ENCODE data around the gene KLHL29. TPM values are rescaled to one million over a fixed set of nuclear protein-coding genes. Genes with fewer than 3 reads are reported as not detected.

The KLHL29 gene
- polyA plus RNA-seq, 4 donors = 10.7 to 14.3 (median 11.9) TPM

GRCh38 chr2:23584054-23584745, 199.2 kb downstream of the KLHL29 start:
- DNase-seq (ENCODE audit: low read depth in 4 of 4, low spot score in 3 of 4) = no peak

- no peak for DNase-seq (ENCODE audit: low read depth in 4 of 4, low spot score in 3 of 4)
Measured at GRCh38 chr2:23585273-23586170, 200.5 kb downstream of the KLHL29 start.

DNA sequence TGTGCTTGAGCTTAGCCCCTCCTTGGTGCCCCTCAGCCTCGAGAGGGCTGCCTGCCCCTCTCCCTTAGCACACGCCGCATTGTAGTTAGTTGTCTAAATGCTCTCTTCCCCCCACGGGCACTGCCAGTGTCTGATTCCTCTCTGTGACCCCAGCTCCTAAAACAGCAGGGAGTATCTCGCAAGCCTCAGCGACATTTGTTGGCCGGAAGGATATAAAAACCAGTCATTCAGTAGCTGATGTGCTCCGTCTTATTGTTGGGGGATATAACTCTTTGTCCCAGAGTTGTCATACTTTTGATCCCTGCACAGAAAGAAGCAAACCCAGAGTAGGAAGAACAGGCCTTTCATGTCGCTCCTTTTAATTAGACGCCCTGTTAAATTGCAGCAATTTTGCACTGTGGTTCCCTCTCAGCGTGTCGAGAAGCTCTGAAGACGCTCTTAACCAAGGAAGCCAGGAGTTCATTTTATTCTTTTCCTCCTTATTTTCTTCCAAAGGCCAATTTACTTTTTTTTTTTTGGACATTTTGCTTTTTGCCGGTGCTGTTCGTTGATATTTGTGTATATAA, 201.8 kb downstream of the KLHL29 start:
- DNase-seq (ENCODE audit: low read depth in 4 of 4, low spot score in 3 of 4) = no peak

- no peak for DNase-seq (ENCODE audit: low read depth in 4 of 4, low spot score in 3 of 4)
Measured at GRCh38 chr2:23587341-23587880, 202.4 kb downstream of the KLHL29 start.

DNA sequence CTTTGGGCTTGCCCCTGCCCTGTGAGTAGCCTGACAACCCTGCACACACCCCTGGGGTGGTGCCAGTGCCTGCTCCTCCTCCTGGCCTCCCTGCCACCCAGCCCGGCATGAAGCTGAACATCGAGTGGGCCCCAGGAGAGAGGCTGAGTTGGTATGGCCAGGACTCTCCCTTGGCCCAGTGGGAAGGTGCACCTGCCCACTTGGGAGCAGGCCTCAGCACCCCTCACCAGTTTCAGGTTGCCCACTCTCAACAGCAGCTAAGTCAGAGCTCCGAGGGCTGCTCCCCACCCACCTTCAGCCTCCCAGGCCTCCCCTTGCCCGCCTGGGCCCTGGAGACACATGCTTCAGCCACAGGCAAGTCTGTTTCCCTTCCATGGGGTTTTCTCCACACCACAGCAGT, 203.1 kb downstream of the KLHL29 start:
- DNase-seq (ENCODE audit: low read depth in 4 of 4, low spot score in 3 of 4) = no peak

GRCh38 chr2:23588508-23589201, 203.7 kb downstream of the KLHL29 start:
- DNase-seq (ENCODE audit: low read depth in 4 of 4, low spot score in 3 of 4) = no peak

GRCh38 chr2:23589220-23589647, 204.3 kb downstream of the KLHL29 start:
- DNase-seq (ENCODE audit: low read depth in 4 of 4, low spot score in 3 of 4) = no peak

DNA sequence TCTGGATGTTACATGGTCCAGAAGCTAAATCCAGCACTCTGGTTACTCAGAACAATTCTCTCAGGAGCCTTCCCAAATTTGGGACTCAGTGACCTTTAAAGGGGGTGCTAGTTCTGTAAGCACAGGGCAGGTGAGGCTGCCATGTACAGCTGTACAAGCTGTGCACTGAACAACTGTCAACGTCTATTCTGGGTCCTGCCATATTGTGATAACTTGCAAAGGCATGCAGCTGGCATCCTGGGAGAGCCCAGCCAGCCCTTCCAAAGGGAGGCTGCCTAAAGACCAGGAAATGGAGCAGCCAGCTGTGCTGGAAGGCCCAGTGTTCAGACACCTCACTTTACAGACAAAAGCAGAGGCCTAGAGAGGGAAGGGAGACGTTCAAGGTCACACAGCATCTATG, 204.8 kb downstream of the KLHL29 start:
- no peak for DNase-seq (ENCODE audit: low read depth in 4 of 4, low spot score in 3 of 4)

DNA sequence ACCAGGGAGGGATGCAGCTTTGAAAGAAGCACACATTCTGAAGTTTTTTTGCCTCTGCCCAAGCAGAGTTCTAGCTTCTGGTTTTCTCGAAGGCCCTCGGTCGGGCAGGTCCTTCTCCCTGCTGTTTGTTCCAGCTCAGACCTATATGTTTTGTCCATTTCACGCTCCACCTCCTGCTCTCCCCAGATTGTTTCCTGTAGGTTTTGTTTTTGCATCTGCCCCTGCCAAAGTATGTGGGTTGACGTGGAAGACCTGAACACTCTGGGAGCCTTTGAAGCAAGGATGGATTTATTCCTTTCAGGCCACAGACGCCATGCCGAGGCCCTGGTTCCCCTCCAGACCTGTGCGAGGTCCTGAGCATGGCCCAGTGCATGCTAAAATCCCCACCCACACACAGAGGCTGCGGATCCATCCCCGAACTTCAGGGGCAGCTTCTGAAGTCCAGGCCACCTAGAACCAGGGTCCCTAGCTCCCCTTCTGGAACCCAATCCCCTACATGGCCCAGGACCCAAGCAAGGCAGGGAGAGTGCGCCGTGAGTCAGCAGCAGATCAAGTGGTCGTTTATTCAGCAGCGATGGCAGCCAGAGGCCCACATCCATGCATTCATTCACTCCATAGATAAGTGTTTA, 205.4 kb downstream of the KLHL29 start:
- no peak for DNase-seq (ENCODE audit: low read depth in 4 of 4, low spot score in 3 of 4)

- no peak for DNase-seq (ENCODE audit: low read depth in 4 of 4, low spot score in 3 of 4)
Measured at GRCh38 chr2:23591111-23591510, 206.1 kb downstream of the KLHL29 start.

DNA sequence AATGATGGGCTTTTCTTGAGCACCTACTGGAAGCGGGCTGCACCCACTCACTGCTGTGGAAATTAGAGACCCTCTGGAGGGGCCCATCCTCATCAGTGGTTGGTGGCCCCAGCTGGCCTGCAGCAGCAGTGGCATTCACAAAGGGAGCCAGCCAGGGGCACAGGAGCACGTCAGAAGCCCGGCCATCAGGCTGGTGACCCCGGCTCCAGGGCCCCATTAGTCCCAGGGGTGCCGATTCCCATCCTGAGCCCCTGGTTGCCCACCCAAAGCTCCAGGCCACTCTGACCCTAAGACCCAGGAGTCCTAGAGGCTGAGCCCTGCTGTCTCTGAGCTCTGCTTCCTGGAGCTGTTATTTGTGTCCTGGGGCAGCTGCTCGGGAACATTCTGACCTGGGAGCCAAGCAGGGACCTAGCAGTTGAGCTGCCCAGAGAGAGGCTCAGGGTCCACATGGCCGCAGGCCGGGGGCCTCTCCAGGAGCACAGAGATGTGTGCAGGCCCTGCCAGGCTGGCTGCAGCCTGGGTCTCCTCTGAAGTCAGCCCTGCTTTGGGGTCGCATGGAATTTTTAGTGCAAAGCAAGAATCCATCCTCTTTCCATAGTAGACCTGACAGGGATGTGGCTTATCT, 207.2 kb downstream of the KLHL29 start:
- no peak for DNase-seq (ENCODE audit: low read depth in 4 of 4, low spot score in 3 of 4)

DNA sequence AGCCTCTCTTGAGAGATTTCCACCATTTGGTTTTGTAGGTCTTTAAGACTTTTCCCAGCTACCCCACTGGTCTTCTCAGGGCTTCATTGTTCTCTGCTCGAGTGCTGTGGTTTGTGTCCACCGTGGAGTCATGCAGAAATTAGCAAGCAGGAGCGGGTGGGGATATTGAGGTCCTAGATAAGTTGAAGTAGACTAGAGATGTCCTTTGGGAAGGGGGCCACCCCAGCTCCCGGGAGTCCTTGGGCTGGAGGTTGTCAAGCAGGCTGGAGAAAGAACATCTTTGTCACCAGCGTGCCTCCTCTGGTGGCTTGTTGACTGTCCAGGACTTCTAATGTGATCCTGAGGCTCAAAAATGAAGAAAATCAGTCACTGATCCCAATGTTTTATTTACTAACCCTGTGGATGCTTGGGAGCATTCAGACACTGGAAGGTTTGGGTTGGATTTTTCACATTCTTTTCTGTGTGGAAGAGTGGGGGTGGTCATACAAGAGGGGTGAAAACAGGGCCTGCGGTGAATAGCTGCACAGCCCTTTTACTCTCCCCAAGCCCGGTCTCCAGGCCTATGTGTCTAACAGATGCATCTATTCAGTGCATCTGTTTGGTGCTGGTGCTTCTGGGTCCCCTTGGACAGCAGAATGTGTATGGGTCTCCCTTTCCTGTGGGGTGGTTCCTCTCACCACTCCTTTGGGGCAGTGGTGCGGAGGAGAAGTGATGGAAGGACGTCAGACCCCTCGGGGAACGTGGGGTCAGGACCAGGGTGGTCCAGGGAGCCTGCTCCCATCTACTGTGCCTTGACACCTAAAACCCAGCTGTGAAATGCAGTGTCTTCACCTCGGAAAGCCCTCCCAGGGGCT, 208.1 kb downstream of the KLHL29 start:
- no peak for DNase-seq (ENCODE audit: low read depth in 4 of 4, low spot score in 3 of 4)

DNA sequence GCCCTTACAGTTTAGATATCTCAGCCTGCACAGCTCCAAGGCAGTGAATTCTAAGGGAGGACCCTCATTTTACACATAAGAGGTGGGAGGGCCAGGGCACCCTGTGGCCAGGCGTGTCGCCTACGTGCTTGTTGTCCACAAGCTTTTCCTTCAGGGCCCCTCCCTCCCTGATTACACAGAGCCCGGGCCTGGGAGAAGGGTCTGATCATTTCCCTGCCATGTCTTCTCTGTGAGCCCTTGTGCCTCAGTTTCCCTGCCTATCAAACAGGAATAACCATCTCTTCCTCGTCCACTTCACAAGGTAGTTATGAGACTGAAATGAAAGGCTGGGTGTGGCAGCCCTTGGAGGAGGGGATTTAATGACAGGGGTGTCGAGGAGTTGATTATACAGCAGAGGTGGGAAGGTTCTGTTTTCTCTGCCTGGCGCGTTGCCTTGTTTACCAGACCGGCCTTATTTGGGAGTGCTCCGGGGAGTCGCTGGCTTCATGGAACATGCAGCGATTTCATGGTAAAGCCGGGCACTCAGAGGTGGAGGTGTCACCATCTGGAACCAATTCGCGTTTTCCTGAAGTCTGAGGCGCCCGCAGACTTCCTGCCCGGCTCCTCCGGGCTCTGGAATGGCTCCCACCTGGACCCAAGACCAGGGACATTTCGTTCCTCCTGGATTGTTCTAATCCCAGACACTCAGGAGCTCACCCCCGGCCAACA, 208.9 kb downstream of the KLHL29 start:
- DNase-seq (ENCODE audit: low read depth in 4 of 4, low spot score in 3 of 4) = no peak

GRCh38 chr2:23594460-23594825, 209.5 kb downstream of the KLHL29 start:
- no peak for DNase-seq (ENCODE audit: low read depth in 4 of 4, low spot score in 3 of 4)

GRCh38 chr2:23595021-23595420, 210.0 kb downstream of the KLHL29 start:
- no peak for DNase-seq (ENCODE audit: low read depth in 4 of 4, low spot score in 3 of 4)

DNA sequence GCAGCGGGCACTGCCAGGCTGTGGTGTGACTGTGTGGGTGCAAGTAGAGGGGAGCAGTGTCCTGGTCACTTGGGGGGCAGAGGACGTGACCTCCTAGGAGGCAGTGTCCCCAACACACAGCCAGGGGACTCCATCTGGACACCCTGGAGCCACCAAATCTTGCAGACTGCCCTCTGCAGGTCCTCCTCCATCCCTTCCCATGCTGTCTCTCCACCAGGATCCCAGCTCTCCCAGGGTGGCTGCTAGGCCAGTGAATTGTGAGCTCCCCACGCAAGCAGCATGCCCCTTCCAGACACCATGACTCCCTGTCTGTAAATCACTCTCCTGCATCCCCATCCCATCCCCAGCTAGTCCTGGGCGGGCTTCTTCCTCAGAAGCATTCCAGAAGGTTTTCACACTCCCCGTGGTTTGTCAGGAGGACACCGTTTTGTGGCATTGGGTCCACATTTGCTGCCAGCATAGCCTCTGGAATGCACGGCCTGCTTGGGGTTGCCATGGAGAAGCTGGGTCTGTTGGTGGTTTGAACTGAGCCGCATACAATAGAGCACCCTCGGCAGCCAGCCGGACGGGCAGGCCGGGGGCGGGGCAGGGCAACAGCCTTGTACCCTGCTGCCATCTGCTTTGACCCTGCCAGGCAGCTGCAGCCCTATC, 210.7 kb downstream of the KLHL29 start:
- peak in 1 of 4 donors; percentile 47 for DNase-seq (ENCODE audit: low read depth in 4 of 4, low spot score in 3 of 4)

DNA sequence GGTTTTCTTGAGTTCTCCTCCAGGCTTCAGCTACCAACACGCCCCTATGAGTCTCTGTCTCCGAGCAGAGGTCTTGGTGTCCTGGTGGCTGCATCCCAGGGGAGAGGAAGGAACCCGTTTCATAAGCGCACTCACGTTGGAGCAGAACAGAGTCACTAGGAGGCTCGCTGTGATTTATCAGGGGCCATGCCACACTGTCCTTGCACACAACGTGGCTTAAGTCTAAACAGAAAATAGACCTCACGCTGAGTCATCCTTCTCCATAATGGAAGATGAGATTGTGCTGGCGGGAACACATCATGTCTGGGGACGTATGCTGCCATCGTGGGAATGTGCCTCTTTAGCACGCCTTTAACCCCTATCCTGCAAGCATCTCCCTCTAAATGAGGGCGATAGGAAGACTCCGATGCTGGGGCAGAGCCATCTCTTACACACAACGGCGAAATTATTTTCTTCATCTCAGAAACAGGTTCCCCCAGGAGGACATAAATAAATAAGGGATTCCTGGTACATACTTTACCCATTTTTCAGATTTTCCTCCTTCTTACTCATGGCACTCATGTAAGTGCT, 211.4 kb downstream of the KLHL29 start:
- no peak for DNase-seq (ENCODE audit: low read depth in 4 of 4, low spot score in 3 of 4)
